K562 (cell line): ENCODE measurements around the gene COP1.

ENCODE experiments used
- CBFB ChIP-seq: sonication (generic); formaldehyde crosslinking; IDR thresholded peaks from 2 replicates; pipeline ENCODE4 v1.4.0; 2020; ENCODE audit warnings: mild to moderate bottlenecking, missing genetic modification reagents
- KAT8 ChIP-seq: fragments of 450-650 bp; IDR thresholded peaks from 2 replicates; pipeline ENCODE4 v1.6.1; 2016; ENCODE audit warnings: low read depth, mild to moderate bottlenecking
- MAZ ChIP-seq, 2 experiments: fragments of 450-650 bp in 1 of 2; sonication (generic) in 1 of 2; formaldehyde crosslinking; IDR thresholded peaks in 1 of 2; conservative IDR thresholded peaks in 1 of 2; 2 replicates each; pipeline versions ENCODE4 v1.4.0 to v1.5.0; 2020; ENCODE audit warnings: mild to moderate bottlenecking in 1 of 2, missing genetic modification reagents in 1 of 2
- POLR2A ChIP-seq: fragments of 450-650 bp; conservative IDR thresholded peaks from 2 replicates; pipeline ENCODE4 v1.6.1; 2016
- SRF ChIP-seq, 2 experiments: fragments of 250-450, 450-650 bp in 1 of 2; sonication (Bioruptor Pico) in 1 of 2; sonication (generic) in 1 of 2; formaldehyde crosslinking; IDR thresholded peaks; 2 replicates each; pipeline versions ENCODE4 v1.5.0 to v1.5.1; 2020 to 2022; ENCODE audit warnings: mild to moderate bottlenecking in 1 of 2, missing genetic modification reagents in 1 of 2
- ZNF75A ChIP-seq: fragments of 450-650 bp; formaldehyde crosslinking; IDR thresholded peaks from 2 replicates; pipeline ENCODE4 v1.4.0; 2020; ENCODE audit warnings: mild to moderate bottlenecking

DNA sequence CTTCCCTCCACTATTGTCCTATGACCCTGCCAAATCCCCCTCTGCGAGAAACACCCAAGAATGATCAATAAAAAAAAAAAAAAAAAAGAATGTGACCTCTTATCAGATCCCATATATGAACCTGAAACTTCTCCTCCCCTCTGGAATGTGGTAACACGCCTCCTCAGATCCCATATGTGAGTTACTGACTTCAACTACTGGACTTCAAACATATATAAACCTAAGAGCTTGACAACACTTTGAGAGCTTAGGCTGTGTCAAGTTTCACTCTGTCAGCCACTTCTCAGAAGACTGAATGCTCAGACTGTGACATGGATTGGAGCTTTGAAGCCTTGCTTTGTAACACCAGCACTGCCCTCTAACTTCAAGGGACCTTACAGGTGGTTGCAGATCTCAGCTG is 148.4 kb downstream of the COP1 start:
- TF ChIP-seq ZNF75A (no peak), KAT8 (no peak), MAZ (CRISPR knock-in tag; conservative IDR thresholded peaks at IDR 0.05 in 1 of 2, IDR thresholded peaks at IDR 0.05 in 1 of 2) (no peak), POLR2A (no peak), CBFB (no peak), SRF (CRISPR knock-in tag; IDR thresholded peaks at IDR 0.05) (no peak)
